Measurements from ENCODE around the gene MAP7D1.

MAP7D1 gene

GRCh38 chr1:36155408-36156328 is at the start of gene MAP7D1:
Gene MAP7D1, plus strand, starts transcription at chr1:36156160. Its CDS starts 258 bp downstream, at chr1:36156418.
- DNase-seq (ENCODE audit: low read depth), result no peak
- TF ChIP-seq CTCF (IDR thresholded peaks at IDR 0.05; ENCODE audit: low read depth, low read length, missing control alignments), result no peak
- H3K4me3 ChIP-seq (ENCODE audit: low read depth, low read length), result peak within 1 kb of the TSS; percentile 81

GRCh38 chr1:36106269-36106668 is 49.7 kb upstream of the MAP7D1 start:
- no peak overlapping the region for H3K4me3 ChIP-seq (ENCODE audit: low read depth, low read length)
- no peak for DNase-seq (ENCODE audit: low read depth)
- no peak for TF ChIP-seq CTCF (IDR thresholded peaks at IDR 0.05; ENCODE audit: low read depth, low read length, missing control alignments)

- no peak for TF ChIP-seq CTCF (IDR thresholded peaks at IDR 0.05; ENCODE audit: low read depth, low read length, missing control alignments)
- no peak overlapping the region for H3K4me3 ChIP-seq (ENCODE audit: low read depth, low read length)
- no peak for DNase-seq (ENCODE audit: low read depth)
These were observed 48.6 kb upstream of the MAP7D1 start for GRCh38 chr1:36107394-36107793.

DNA sequence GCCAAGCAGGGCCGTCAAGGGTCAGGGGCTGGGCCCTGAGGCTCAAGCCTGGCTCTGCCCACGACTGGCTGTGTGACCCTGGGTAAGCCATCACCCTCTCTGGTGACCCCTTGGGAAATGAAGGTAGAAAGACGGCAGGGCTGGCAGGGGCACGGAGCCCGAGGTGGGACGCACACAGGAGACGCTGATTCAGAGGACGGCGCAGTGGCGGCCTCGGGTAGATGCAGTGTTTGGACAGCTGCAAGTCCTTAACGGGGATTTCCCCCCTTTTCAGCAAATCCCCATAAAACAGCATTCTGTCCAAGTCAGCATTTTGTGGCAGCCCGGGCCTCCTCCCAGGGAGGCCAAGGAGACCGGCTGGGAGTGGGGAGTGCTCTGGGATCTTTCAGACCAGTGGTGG is 47.6 kb upstream of the MAP7D1 start:
- TF ChIP-seq CTCF (IDR thresholded peaks at IDR 0.05; ENCODE audit: low read depth, low read length, missing control alignments), result no peak
- no peak for DNase-seq (ENCODE audit: low read depth)
- H3K4me3 ChIP-seq (ENCODE audit: low read depth, low read length), result no peak overlapping the region

DNA sequence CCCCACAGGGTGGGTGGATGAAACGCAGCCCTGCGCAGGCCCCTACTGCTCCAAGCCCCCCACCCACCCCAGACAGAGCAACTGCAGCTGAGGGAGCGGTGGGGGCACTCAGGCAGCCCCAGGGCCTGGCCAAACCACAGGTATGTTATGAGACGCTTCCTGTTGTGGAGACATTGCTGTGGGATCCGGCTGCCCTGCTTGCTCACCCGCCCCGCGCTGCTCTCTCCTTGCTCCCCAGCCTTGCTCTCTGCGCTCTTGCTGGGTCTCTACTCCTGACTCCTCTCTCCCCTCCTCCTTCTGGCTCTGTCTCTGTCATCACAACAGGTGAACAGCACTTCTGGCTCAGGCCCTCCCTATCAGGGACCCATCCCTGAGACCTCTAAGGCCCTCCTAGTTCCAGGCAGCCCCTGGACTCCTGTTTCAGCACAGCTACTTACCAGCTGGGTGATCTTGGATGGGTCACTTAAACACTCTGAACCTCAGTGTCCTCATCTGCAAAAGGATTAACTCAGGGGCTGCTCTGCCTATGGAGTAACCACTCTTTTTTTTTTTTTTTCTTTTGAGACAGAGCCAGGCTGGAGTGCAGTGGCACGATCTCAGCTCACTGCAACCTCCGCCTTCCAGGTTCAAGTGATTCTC is 46.8 kb upstream of the MAP7D1 start:
- TF ChIP-seq CTCF (IDR thresholded peaks at IDR 0.05; ENCODE audit: low read depth, low read length, missing control alignments), result no peak
- no peak for DNase-seq (ENCODE audit: low read depth)
- no peak overlapping the region for H3K4me3 ChIP-seq (ENCODE audit: low read depth, low read length)

GRCh38 chr1:36111151-36111550 is 44.8 kb upstream of the MAP7D1 start:
- TF ChIP-seq CTCF (IDR thresholded peaks at IDR 0.05; ENCODE audit: low read depth, low read length, missing control alignments), result no peak
- H3K4me3 ChIP-seq (ENCODE audit: low read depth, low read length), result no peak overlapping the region
- DNase-seq (ENCODE audit: low read depth), result no peak

All from GM12864 (cell line).